Body of pancreas (tissue), 4 donors: ENCODE results near the gene CDH12.

Experiments
- POLR2A ChIP-seq, 3 donors: fragments of 450-650 bp; IDR thresholded peaks; one replicate each; pipeline ENCODE4 v1.6.1; 2016; ENCODE audit warnings: antibody characterized with exemption in 3 of 3, mild to moderate bottlenecking in 2 of 3
- TF ChIP-seq, protein P1 (sequence below), 7 experiments: fragments of 450-650 bp in 4 of 7; fragments of 200-600 bp in 3 of 7; sonication (generic) in 3 of 7; IDR thresholded peaks; one replicate each; pipeline ENCODE4 v1.5.1; 2016 to 2019; ENCODE audit warnings: antibody characterized with exemption in 7 of 7

GRCh38 chr5:22295832-22296231, 557.3 kb downstream of the CDH12 start:
- TF ChIP-seq, protein P1, sequence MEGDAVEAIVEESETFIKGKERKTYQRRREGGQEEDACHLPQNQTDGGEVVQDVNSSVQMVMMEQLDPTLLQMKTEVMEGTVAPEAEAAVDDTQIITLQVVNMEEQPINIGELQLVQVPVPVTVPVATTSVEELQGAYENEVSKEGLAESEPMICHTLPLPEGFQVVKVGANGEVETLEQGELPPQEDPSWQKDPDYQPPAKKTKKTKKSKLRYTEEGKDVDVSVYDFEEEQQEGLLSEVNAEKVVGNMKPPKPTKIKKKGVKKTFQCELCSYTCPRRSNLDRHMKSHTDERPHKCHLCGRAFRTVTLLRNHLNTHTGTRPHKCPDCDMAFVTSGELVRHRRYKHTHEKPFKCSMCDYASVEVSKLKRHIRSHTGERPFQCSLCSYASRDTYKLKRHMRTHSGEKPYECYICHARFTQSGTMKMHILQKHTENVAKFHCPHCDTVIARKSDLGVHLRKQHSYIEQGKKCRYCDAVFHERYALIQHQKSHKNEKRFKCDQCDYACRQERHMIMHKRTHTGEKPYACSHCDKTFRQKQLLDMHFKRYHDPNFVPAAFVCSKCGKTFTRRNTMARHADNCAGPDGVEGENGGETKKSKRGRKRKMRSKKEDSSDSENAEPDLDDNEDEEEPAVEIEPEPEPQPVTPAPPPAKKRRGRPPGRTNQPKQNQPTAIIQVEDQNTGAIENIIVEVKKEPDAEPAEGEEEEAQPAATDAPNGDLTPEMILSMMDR (IDR thresholded peaks at IDR 0.05): no peak
- TF ChIP-seq POLR2A (IDR thresholded peaks at IDR 0.05): no peak
